ENCODE data around the gene ARHGAP18.

The ARHGAP18 gene

DNA sequence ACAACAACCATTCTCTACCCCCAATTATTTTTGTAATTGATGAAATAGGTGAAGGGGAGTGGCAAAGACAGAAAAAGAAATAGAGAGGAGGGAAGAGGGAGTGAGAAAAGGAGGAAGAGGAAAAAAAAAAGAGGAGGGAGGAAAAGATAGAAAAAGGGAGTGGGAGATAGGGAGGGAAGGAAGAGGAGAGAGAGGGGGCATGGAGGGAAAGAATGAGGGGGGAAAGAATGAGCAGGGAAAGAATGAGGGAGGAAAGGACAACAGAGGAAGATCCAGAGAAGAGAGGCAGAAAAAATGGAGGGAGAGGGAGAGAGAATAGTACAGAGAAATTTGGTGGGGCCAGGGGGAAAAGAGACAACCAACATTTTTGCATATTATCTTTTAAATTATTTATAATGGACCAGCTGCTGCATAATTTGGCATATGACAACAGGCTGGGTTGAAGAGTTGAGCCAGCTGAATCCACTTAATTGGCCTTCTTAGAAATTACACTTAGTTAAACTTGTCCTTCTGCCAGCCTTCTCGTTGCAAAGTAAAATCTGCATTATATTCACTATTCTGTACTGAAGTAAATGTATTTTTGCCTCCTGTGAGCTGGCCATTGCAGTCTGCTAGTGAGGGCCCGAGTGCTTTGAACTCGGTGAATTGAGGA, 101.0 kb downstream of the ARHGAP18 start:
- H3K4me3 ChIP-seq (replicated peaks; ENCODE audit: low read depth, low read length) = no peak overlapping the region
- DNase-seq (ENCODE audit: extremely low read depth, low read depth) = no peak
- TF ChIP-seq, protein P1, sequence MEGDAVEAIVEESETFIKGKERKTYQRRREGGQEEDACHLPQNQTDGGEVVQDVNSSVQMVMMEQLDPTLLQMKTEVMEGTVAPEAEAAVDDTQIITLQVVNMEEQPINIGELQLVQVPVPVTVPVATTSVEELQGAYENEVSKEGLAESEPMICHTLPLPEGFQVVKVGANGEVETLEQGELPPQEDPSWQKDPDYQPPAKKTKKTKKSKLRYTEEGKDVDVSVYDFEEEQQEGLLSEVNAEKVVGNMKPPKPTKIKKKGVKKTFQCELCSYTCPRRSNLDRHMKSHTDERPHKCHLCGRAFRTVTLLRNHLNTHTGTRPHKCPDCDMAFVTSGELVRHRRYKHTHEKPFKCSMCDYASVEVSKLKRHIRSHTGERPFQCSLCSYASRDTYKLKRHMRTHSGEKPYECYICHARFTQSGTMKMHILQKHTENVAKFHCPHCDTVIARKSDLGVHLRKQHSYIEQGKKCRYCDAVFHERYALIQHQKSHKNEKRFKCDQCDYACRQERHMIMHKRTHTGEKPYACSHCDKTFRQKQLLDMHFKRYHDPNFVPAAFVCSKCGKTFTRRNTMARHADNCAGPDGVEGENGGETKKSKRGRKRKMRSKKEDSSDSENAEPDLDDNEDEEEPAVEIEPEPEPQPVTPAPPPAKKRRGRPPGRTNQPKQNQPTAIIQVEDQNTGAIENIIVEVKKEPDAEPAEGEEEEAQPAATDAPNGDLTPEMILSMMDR (IDR thresholded peaks at IDR 0.05; ENCODE audit: low read depth, low read length, missing control alignments) = no peak

DNA sequence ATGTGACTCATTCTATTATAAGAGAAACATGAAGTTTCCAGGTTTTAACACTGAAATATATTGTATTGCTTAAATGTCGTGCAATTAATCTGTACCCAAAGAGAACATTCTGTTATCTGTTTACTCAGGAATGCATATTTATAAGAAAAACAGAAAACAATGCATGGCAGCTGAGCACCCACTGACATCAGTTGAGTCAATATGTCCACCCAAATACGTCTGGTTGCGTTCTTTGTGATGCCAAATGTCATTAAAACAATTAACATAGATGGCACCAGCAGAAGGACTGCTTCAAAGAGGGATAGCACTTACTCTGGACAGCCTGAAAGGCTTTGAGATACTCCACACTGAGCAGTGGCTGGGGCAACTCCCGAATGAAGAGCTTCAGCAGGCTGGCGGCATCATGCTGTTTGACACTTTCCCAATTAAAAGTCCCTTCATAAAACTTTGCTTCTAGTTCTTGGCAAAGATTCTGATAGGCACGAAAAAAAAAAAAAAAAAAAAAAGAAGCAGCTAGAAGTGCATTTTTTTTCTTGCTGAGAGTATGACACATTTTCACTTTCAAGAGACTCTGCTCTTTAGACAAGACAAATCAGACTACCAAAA, 102.3 kb downstream of the ARHGAP18 start:
- H3K4me3 ChIP-seq (replicated peaks; ENCODE audit: low read depth, low read length) = no peak overlapping the region
- TF ChIP-seq, protein P1 (IDR thresholded peaks at IDR 0.05; ENCODE audit: low read depth, low read length, missing control alignments) = no peak
- DNase-seq (ENCODE audit: extremely low read depth, low read depth) = no peak

DNA sequence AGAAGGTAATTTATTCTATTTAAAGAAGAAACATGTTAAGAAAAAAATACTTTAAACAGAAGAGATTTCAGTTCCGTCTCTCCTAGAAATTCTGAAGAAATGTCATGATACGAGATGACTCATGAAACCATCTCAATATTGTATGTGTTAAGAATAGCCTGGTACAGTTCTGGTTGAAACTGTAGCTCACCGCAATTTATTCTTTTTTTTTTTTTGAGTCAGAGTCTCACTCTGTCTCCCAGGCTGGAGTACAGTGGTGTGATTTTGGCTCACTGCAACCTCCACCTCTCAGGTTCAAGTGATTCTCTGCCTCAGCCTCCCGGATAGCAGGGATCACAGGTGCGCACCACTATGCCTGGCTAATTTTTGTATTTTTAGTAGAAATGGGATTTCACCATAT, 103.3 kb downstream of the ARHGAP18 start:
- no peak for DNase-seq (ENCODE audit: extremely low read depth, low read depth)
- TF ChIP-seq, protein P1 (IDR thresholded peaks at IDR 0.05; ENCODE audit: low read depth, low read length, missing control alignments) = no peak
- H3K4me3 ChIP-seq (replicated peaks; ENCODE audit: low read depth, low read length) = no peak overlapping the region

DNA sequence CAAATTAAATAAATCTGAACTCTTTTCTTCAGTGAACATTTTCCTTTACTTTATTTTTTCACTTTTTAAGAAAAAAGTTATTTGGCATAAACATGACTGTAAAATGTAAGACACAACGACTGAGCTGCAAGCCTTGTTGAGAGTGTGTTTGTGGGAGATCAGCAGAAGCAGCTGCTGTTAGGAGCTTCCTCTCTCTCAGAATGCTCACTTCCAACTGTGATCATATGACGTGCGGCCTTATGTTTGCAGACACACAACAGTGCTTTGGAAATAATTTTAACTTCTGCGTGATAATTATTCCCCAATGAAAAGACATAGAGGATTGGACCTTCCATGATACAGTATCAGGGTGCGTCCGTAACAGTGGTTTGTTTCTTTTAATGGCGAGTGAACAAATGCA, 104.0 kb downstream of the ARHGAP18 start:
- H3K4me3 ChIP-seq (replicated peaks; ENCODE audit: low read depth, low read length) = no peak overlapping the region
- no peak for DNase-seq (ENCODE audit: extremely low read depth, low read depth)
- TF ChIP-seq, protein P1 (IDR thresholded peaks at IDR 0.05; ENCODE audit: low read depth, low read length, missing control alignments) = no peak

DNA sequence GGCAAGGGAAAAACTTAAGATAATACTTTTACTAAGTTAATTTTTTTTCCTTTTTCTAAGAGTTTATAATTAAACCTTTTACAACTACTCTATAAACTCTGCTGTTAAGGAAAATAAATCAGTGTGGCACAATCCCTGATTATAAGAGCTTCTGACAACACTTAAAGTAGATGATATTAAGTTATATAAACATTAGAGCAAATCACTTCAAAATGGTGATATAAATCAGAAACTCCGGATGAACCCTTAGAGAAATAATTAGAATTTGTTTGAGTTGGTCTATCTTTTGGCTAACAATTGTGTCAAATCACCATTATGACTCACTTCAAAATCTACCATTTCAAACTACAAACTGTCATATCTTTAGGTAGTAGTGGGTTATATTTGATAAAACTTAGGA, 104.9 kb downstream of the ARHGAP18 start:
- TF ChIP-seq, protein P1 (IDR thresholded peaks at IDR 0.05; ENCODE audit: low read depth, low read length, missing control alignments) = no peak
- no peak for DNase-seq (ENCODE audit: extremely low read depth, low read depth)
- H3K4me3 ChIP-seq (replicated peaks; ENCODE audit: low read depth, low read length) = no peak overlapping the region

DNA sequence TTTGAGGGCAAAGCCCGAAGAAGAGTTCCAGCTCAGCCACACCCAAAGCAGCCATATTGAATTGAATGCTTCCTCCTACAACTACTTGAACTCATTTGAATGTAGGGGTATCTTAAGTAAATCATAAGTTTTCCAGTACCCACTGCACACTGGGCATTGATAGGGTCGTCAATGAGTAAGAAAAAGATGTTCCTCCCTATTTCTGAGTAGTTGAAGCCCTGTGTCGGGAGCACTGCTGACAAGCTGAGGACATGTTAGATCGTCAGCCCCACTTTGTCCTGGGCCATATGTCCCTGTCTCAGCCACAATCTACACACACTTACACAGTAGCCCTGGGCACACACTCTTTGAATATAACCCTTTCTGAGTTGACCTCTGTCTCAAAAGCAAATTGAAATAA, 105.7 kb downstream of the ARHGAP18 start:
- DNase-seq (ENCODE audit: extremely low read depth, low read depth) = no peak
- no peak overlapping the region for H3K4me3 ChIP-seq (replicated peaks; ENCODE audit: low read depth, low read length)
- TF ChIP-seq, protein P1 (IDR thresholded peaks at IDR 0.05; ENCODE audit: low read depth, low read length, missing control alignments) = no peak

Data from HFF-Myc (cell line).